GM13976 (cell line): ENCODE results near the gene RALGAPA1.

Experiments used
- DNase-seq: peaks from one replicate; pipeline ENCODE4 v3.0.0; 2012; ENCODE audit warnings: low spot score
- in situ Hi-C: fragments of 300-500 bp; cut with MboI; formaldehyde crosslinking; loops from one replicate; pipeline ENCODE4 v1.12.0; 2022; ENCODE audit warnings: low sequenced_read_pairs, mixed read lengths, inconsistent platforms; ENCODE audit not compliant: unreplicated experiment
- TF ChIP-seq, protein P1 (sequence below): IDR thresholded peaks from 2 replicates; pipeline ENCODE4 v1.5.1; 2012; ENCODE audit warnings: borderline replicate concordance, mild to moderate bottlenecking; ENCODE audit not compliant: insufficient read depth; ENCODE audit errors: extremely low read depth, missing control alignments, control extremely low read depth

RALGAPA1 gene

DNA sequence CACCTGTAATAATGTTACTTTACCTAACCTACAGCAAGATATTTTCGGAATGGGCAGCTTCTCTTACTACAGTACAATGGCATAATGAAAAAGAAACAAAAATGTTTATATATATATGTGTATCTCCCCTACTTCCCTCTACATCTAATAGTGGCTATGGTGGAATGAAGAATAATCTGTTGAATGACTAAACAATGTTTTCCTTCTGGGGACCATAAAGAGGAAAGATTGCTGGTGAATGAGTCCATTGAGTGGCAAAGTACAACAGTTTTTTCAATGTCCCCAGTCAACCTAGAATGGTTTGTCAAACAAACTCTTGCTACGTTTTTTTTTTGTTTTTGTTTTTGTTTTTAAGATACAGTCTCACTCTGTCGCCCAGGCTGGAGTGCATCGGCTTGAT, 47.2 kb downstream of the RALGAPA1 start:
- in situ Hi-C loops = no loop called here
- DNase-seq = no peak
- TF ChIP-seq, protein P1, sequence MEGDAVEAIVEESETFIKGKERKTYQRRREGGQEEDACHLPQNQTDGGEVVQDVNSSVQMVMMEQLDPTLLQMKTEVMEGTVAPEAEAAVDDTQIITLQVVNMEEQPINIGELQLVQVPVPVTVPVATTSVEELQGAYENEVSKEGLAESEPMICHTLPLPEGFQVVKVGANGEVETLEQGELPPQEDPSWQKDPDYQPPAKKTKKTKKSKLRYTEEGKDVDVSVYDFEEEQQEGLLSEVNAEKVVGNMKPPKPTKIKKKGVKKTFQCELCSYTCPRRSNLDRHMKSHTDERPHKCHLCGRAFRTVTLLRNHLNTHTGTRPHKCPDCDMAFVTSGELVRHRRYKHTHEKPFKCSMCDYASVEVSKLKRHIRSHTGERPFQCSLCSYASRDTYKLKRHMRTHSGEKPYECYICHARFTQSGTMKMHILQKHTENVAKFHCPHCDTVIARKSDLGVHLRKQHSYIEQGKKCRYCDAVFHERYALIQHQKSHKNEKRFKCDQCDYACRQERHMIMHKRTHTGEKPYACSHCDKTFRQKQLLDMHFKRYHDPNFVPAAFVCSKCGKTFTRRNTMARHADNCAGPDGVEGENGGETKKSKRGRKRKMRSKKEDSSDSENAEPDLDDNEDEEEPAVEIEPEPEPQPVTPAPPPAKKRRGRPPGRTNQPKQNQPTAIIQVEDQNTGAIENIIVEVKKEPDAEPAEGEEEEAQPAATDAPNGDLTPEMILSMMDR = no peak

DNA sequence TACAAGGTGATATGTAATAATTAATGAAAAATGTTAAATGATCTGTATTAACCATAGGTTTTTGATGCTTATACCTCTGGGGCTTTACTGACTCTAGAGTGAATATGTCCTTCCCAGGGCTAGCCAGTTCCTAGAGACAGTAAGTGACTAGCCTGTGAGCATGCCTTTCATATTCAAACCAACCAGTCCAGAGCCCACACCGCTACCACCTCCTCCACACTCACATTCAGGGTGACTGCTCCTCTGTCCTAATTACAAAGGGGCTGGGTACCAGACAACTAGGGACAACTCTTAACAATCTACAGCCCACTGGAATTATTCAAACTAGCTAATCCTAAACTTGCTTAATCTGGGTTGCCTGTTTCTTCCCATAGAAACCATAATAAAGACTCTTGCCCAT, 49.0 kb downstream of the RALGAPA1 start:
- TF ChIP-seq, protein P1 = no peak
- in situ Hi-C loops = no loop called here
- DNase-seq = no peak

DNA sequence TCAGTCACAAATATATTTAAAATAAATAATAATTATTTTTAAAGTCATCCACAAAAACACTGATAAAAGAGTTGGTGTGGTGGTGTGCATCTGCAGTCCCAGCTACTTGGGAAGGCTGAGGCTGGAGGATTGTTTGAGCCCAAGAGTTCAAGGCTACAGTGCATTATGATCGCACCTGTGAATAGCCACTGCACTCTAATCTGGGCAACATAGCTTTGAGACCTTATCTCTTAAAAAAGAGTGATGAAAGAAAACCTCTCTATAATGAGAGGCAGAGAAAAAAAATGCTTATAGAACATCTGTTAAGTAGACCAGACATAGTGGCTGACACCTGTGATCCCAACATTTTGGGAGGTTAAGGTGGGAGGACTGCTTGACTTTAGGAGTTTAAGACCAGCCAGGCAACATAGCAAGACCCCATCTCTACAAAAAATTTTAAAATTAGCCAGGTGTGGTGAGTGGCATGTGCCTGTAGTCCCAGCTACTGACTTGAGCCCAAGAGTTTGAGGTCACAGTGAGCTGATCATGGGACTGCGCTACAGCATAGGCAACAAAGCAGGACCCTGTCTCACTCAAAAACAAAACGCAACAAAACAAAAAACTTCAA, 50.5 kb downstream of the RALGAPA1 start:
- in situ Hi-C loops = no loop called here
- no peak for DNase-seq
- TF ChIP-seq, protein P1 = no peak

- DNase-seq = no peak
- TF ChIP-seq, protein P1 = no peak
- in situ Hi-C loops = no loop called here
These were observed 54.4 kb downstream of the RALGAPA1 start for GRCh38 chr14:35754671-35755070.

- TF ChIP-seq, protein P1 = no peak
- DNase-seq = no peak
- in situ Hi-C loops = no loop called here
These were observed 56.7 kb downstream of the RALGAPA1 start for GRCh38 chr14:35752380-35752779.

GRCh38 chr14:35750202-35750904, 58.7 kb downstream of the RALGAPA1 start:
- in situ Hi-C loops = no loop called here
- DNase-seq = no peak
- TF ChIP-seq, protein P1 = no peak
